ENCODE data around the gene FAM83G. TPM values are rescaled to one million over a fixed set of nuclear protein-coding genes. Genes with fewer than 3 reads are reported as not detected.

FAM83G gene
- total RNA-seq, 1 donor from 2014 or later = 1.3 TPM

GRCh38 chr17:18974407-18975149 is 30.0 kb downstream of the FAM83G start:
- no peak for DNase-seq (ENCODE audit: low read depth, low spot score)
- no peaks in the 10 kb centered on the region for H3K36me3 Mint-ChIP-seq (ENCODE audit: low read depth)
- no peaks in the 10 kb centered on the region for H3K4me1 Mint-ChIP-seq
- TF ChIP-seq, protein P1, sequence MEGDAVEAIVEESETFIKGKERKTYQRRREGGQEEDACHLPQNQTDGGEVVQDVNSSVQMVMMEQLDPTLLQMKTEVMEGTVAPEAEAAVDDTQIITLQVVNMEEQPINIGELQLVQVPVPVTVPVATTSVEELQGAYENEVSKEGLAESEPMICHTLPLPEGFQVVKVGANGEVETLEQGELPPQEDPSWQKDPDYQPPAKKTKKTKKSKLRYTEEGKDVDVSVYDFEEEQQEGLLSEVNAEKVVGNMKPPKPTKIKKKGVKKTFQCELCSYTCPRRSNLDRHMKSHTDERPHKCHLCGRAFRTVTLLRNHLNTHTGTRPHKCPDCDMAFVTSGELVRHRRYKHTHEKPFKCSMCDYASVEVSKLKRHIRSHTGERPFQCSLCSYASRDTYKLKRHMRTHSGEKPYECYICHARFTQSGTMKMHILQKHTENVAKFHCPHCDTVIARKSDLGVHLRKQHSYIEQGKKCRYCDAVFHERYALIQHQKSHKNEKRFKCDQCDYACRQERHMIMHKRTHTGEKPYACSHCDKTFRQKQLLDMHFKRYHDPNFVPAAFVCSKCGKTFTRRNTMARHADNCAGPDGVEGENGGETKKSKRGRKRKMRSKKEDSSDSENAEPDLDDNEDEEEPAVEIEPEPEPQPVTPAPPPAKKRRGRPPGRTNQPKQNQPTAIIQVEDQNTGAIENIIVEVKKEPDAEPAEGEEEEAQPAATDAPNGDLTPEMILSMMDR (conservative IDR thresholded peaks at IDR 0.05) = no peak
- H3K27me3 Mint-ChIP-seq (ENCODE audit: low read depth) = no peaks in the 10 kb centered on the region
- H3K27ac Mint-ChIP-seq (ENCODE audit: unreplicated experiment) = no peak overlapping the region
- no peak overlapping the region for H3K4me3 Mint-ChIP-seq
- H3K9me3 Mint-ChIP-seq = no peaks in the 10 kb centered on the region

DNA sequence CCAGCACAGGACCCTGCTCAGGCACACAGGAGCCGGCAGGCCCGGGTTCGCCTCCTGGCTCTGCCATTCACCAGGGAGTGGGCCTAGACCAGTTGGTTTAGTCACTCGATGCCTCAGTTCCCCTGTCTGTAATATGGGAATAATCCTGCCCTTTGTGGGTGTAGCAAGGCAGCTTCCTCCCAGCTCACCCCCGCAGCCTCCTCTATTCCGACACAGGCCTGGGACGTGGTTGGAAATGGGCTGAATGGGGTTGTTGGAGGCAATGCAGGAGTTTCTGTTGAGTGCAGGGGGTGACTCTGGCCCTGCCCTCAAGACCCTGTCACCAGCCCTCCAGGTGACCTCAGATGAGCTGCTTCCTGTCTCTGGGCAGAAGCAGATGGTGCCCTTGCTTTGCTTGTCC is 32.8 kb downstream of the FAM83G start:
- Mint-ChIP-seq H3K27me3 (ENCODE audit: low read depth) (no peaks in the 10 kb centered on the region), H3K4me1 (peaks cover 7% of the 10 kb centered on the region), H3K9me3 (no peaks in the 10 kb centered on the region), H3K4me3 (no peak overlapping the region), H3K27ac (ENCODE audit: unreplicated experiment) (no peak overlapping the region), H3K36me3 (ENCODE audit: low read depth) (no peaks in the 10 kb centered on the region)
- DNase-seq (ENCODE audit: low read depth, low spot score) = no peak
- TF ChIP-seq, protein P1 (conservative IDR thresholded peaks at IDR 0.05) = no peak

- H3K4me1 Mint-ChIP-seq = peaks cover 7% of the 10 kb centered on the region
- H3K27ac Mint-ChIP-seq (ENCODE audit: unreplicated experiment) = peak overlapping the region; percentile 94
- no peaks in the 10 kb centered on the region for H3K36me3 Mint-ChIP-seq (ENCODE audit: low read depth)
- H3K4me3 Mint-ChIP-seq = no peak overlapping the region
- TF ChIP-seq, protein P1 (conservative IDR thresholded peaks at IDR 0.05) = no peak
- H3K27me3 Mint-ChIP-seq (ENCODE audit: low read depth) = no peaks in the 10 kb centered on the region
- H3K9me3 Mint-ChIP-seq = no peaks in the 10 kb centered on the region
- DNase-seq (ENCODE audit: low read depth, low spot score) = no peak
Observed at GRCh38 chr17:18970582-18971480, 33.7 kb downstream of the FAM83G start.

GRCh38 chr17:18968945-18969887 is 35.3 kb downstream of the FAM83G start:
- no peak for DNase-seq (ENCODE audit: low read depth, low spot score)
- Mint-ChIP-seq H3K4me1 (peaks cover 7% of the 10 kb centered on the region), H3K4me3 (no peak overlapping the region), H3K9me3 (no peaks in the 10 kb centered on the region), H3K27me3 (ENCODE audit: low read depth) (no peaks in the 10 kb centered on the region), H3K36me3 (ENCODE audit: low read depth) (no peaks in the 10 kb centered on the region), H3K27ac (ENCODE audit: unreplicated experiment) (no peak overlapping the region)
- TF ChIP-seq, protein P1 (conservative IDR thresholded peaks at IDR 0.05) = no peak

- H3K27me3 Mint-ChIP-seq (ENCODE audit: low read depth) = no peaks in the 10 kb centered on the region
- DNase-seq (ENCODE audit: low read depth, low spot score) = no peak
- TF ChIP-seq, protein P1 (conservative IDR thresholded peaks at IDR 0.05) = no peak
- H3K27ac Mint-ChIP-seq (ENCODE audit: unreplicated experiment) = no peak overlapping the region
- H3K36me3 Mint-ChIP-seq (ENCODE audit: low read depth) = no peaks in the 10 kb centered on the region
- no peaks in the 10 kb centered on the region for H3K9me3 Mint-ChIP-seq
- no peak overlapping the region for H3K4me3 Mint-ChIP-seq
- H3K4me1 Mint-ChIP-seq = peaks cover 7% of the 10 kb centered on the region
Observed at GRCh38 chr17:18968345-18968744, 36.2 kb downstream of the FAM83G start.

All from neural crest cell (in vitro differentiated cells).